HL-60/S4 treated with retinoic acid at 250 ng/mL for 4 days and 3 days (cell line): ENCODE results near the gene CYSRT1.

Experiments used
- in situ Hi-C: fragments of 300-500 bp; cut with MboI; formaldehyde crosslinking; loops from 2 replicates; pipeline ENCODE4 v1.7.0; 2022; ENCODE audit warnings: low sequenced_read_pairs

Gene CYSRT1

DNA sequence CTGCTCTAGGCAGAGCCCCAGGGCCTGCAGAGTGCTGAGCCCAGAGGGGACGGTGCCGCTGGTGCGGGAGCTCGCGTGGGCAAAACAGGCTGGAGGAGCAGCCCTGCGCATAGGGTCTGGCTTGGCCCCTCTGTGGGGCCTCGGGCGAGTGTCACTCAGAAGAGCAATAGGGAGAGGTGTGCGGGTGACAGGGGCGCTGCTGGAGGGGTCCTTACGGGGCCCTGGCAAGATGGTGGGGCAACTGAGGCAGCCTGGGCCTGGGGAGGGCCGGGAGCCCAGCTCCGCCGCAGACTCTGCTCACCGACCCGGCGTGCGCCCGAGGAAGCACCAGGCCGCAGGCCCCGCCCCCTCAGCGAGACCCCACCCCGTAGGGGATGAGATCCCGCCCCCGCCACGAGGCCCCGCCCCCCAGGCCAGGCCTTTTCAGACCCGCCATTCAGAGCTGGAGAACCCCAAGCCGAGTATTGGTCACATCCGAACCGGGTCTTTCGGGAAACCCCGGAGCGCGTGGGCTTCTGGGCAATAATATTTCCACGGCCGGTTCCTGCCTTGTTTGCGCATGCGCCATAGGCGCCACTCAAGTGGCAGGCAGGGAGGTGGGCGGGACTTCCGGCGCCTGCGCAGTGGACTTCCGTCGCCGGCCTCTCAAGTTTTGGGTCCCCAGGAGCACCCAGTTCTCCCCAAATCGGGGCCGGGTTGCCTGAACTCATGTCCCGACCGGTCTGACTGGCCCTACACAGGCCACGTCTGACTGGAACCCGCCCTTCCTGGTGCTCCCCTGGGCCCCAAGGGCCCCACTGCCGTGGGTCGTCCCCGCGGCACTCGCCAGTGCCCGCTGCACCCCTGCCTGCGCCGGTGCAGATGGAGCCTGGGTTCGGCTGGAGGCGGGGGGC lies 1.6 kb upstream of the CYSRT1 start:
- in situ Hi-C loops: no loop called here

- in situ Hi-C loops: no loop called here
These were observed 841 bp downstream of the CYSRT1 start for GRCh38 chr9:137225699-137226331.

- in situ Hi-C loops: no loop called here
These were observed 1.5 kb downstream of the CYSRT1 start for GRCh38 chr9:137226338-137227053.

GRCh38 chr9:137227054-137227852 lies 2.3 kb downstream of the CYSRT1 start, which contains the start of gene RNF224:
Gene RNF224, plus strand, starts transcription at chr9:137227502. Its CDS starts 834 bp downstream, at chr9:137228336.
- in situ Hi-C loops: no loop called here

DNA sequence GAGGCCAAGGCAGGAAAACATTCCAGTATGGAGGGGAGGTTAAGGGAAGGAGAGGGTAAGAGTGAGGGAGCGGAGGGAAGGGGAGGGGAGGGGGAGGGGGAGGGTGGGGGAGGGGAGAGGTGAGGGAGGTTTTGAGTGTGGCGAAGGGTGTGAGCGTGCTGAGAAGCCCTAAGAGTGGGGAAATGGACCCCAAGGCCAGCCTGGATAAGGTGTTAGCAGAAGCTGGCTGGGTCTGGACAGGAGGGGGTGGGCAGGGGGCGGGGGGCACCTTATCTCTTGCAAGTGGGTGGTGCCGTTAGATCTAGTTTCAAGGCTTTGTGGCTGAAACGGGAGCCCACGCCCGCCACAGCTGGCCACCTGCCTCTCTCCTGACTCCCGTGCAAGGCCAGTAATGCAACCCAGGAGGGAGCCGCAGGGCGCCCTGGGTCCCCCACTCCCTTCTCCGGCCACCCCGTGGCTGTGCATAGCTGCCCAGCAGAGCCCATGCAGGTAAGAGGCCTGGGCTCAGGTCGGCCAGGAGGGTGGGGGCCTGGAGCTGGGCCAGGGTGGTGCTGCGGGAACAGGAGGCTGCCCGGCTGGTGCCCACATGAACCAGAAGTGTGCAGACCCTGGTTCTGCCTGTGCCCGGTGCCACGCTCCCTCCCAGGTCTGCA lies 3.0 kb downstream of the CYSRT1 start:
- in situ Hi-C loops: no loop called here

DNA sequence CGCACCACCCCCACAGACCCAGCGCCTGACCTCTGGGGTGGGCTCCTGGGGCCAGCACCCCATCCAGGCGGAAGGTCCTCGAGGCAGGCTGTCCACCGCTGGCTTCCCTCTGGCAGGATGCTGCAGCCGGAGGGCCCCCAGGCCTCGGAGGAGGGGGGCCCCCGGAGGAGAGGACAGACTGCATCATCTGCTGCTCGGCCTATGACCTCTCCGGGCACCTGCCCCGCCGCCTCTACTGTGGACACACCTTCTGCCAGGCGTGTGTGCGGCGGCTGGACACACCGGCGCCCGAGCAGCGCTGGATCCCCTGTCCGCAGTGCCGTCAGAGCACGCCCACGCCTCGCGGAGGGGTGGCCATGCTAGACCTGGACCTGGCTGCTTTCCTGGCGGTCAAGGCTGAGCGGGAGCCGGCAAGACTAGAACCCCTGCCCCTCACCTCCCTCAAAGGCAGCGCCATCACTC lies 3.6 kb downstream of the CYSRT1 start:
- in situ Hi-C loops: no loop called here

DNA sequence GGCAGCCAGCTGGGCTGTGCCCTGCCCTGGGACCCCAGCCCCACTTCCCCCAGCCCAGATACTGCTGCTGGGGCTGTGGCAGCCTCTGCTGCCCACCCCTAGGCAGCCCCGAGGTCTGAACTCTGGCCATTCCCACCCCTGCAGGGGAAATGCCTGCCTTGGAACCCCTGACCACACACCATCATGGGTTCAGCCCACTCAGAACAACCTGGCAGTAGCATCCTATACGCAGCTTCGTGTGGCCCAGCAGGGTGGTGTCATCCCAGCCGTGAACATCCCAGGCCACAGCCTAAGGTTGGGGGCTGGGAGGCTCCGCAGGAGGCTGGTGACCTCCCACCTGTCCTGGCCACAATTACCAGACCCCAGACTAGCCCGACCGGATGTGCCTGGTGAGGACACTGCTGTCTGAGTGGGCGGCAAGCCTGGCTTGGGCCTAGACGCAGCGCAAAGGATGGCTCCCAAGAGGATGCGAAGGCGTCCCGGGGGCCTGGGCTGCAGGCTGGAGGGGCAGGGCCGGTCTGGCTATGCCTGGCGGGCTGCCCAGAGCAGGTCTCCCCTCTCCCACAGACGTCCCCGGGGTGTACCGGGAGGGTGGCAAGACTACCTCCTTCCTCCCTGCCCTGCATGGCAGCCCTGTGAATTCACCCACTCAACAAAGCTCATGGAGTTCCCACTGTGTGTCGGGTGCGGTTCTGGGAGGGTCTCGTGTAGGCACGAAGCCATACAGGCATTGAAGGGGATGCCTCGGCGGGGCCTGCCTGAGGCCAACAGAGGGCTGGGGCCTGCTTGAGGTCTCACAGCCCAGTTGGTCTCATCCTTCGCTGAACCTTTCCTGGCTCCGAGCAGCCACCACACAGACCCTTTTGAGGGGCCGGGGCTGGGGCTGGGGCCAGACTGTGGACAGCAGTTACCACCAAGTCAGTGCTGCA lies 4.3 kb downstream of the CYSRT1 start:
- in situ Hi-C loops: no loop called here

GRCh38 chr9:137229903-137230704 lies 5.1 kb downstream of the CYSRT1 start:
- in situ Hi-C loops: loop anchor here (5.0 kb wide), 1 partner anchor 108 kb away; no protein-coding TSS in a partner anchor

- in situ Hi-C loops: loop anchor here (5.0 kb wide), 1 partner anchor 109 kb away; no protein-coding TSS in a partner anchor
These were observed 5.9 kb downstream of the CYSRT1 start, which contains the start of gene SLC34A3 for GRCh38 chr9:137230705-137231371. Gene SLC34A3, plus strand, starts transcription at chr9:137230901. Its CDS starts 802 bp downstream, at chr9:137231703.

GRCh38 chr9:137231372-137232039 lies 6.5 kb downstream of the CYSRT1 start:
- in situ Hi-C loops: loop anchor here (5.0 kb wide), 1 partner anchor 109 kb away; no protein-coding TSS in a partner anchor

GRCh38 chr9:137232101-137232500 lies 7.1 kb downstream of the CYSRT1 start:
- in situ Hi-C loops: loop anchor here (5.0 kb wide), 1 partner anchor 110 kb away; no protein-coding TSS in a partner anchor

- in situ Hi-C loops: loop anchor here (5.0 kb wide), 1 partner anchor 110 kb away; no protein-coding TSS in a partner anchor
These were observed 7.5 kb downstream of the CYSRT1 start for GRCh38 chr9:137232510-137232909.

- in situ Hi-C loops: loop anchor here (5.0 kb wide), 1 partner anchor 111 kb away; no protein-coding TSS in a partner anchor
These were observed 8.4 kb downstream of the CYSRT1 start for GRCh38 chr9:137233143-137233980.

- in situ Hi-C loops: loop anchor here (5.0 kb wide), 1 partner anchor 112 kb away; no protein-coding TSS in a partner anchor
These were observed 9.2 kb downstream of the CYSRT1 start for GRCh38 chr9:137234055-137234697.
